Activated CD8-positive, alpha-beta memory T cell treated with anti-CD3 and anti-CD28 coated beads for 24 hours (primary cell): ENCODE measurements around the gene UFL1.

Source experiments
- DNase-seq: peaks from one replicate; pipeline ENCODE4 v3.0.0-alpha.2; 2020

UFL1 gene

DNA sequence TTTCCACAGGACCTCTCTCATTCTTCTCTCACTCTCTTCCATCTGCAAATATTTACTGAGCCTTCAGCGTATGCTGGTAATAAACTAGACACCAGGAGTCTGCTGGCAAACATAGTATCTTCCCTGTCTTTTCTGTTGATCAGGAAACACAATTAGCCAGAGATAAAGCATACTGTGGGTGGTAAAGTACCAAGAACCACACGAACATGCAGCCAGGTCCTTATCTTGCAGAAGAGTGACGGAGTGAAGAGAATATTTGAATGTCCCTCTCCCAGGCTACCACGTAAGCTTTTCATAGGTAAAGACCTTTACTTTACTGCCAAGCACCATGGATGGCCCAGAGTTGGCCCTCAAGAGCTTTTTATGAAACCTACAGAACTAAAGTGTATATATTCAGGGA is 54.6 kb downstream of the UFL1 start:
- no peak for DNase-seq

DNA sequence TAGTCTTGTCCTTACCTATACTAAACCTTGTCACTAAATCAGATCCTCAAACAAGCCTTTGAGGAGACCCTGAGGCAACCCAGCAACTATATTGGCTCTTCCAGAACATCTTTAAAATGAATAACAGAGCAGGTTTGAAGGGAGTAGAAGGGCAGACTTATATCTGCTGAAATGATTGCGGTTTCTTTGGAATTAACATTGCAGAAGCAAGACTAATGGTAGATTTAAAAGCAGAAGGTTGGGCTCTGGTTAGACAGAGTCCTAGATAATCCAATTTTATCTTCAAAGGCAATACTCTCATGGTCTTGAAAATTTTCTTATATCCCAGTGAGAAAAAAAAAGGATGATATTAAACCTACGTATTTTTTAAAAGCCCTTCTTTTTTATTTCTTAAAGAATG is 60.4 kb downstream of the UFL1 start:
- no peak for DNase-seq

GRCh38 chr6:96582436-96582835 is 60.8 kb downstream of the UFL1 start:
- DNase-seq: no peak

GRCh38 chr6:96604420-96604819 is 82.8 kb downstream of the UFL1 start:
- DNase-seq: no peak
